Hematopoietic multipotent progenitor cell treated with erythropoietin and hydrocortisone succinate and interleukin-3 and kit ligand, for 4 days (in vitro differentiated cells): Measurements from ENCODE around the gene MAPKAP1.
A peak's percentile ranks its signal among the peaks of the same experiment; 100 is the strongest.

Experiments
- DNase-seq: peaks from one replicate; pipeline ENCODE4 v3.0.0-alpha.2; 2015

The MAPKAP1 gene

DNA sequence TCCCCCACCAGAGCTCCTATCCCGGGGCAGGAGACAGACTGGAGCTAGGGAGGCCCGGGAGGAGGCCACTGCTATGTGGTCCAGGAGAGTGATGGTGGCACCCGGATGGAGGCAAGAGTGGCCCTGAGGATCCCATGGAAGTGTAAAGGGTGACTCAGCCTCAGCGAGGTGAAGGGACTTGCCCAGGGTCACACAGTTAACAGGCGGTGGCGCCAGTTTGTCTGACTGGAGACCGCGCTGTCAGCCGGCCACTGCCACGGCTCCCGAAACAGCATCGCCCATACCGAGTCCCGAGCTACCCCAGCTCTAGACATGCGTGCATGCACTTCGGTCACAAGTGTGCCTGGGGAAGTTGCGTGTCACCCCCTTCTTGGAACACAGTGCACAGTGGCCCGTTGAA lies 279.5 kb downstream of the MAPKAP1 start:
- no peak for DNase-seq

DNA sequence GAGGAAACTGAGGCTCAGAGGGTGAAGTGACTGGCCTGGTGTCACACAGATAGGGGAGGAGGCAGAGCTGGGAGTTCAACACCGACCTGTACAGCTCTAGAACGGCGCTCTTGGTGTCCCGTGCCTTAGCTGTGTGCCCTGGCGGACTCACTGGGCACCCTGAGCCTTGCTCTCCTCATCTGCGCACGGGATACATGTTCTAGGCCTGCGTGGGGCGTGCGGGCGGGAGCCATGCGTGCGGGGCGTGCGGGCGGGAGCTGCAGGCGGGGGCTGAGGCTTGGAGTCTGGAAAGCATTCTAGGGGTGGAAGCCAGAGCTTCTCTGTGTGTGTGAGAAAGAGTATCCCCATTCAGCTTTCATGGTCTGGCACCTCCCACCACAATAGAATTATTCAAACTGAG lies 280.1 kb downstream of the MAPKAP1 start:
- DNase-seq: no peak

DNA sequence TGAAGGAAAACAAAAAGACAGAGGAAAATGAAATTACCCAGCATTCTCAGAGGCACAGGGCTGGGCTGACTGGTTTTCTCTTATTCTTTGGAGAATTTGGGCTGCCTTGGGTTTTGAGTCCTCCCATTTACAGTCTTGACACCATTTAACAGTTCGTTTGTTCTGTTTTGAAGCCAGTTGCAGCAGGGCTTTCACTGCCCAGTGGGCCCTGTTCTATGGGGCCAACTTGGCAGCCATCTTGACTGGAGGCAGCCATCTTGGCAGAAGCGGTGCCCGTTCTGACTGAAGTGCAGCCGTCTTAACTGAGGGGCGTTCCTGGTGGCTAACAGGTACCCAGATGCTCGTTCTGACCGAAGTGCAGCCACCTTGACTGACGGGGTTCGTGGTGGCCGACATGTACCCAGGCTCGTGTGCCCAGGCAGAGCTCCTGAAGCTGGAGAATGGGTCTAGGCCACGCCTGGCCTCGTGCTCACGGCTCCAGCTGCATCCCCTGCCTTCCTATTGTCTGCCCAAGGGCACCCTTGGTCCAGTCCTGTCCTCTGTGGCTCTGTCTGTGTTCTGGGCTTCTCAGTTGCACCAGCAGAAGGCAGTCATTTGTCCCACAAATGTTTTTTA lies 281.0 kb downstream of the MAPKAP1 start:
- no peak for DNase-seq

DNA sequence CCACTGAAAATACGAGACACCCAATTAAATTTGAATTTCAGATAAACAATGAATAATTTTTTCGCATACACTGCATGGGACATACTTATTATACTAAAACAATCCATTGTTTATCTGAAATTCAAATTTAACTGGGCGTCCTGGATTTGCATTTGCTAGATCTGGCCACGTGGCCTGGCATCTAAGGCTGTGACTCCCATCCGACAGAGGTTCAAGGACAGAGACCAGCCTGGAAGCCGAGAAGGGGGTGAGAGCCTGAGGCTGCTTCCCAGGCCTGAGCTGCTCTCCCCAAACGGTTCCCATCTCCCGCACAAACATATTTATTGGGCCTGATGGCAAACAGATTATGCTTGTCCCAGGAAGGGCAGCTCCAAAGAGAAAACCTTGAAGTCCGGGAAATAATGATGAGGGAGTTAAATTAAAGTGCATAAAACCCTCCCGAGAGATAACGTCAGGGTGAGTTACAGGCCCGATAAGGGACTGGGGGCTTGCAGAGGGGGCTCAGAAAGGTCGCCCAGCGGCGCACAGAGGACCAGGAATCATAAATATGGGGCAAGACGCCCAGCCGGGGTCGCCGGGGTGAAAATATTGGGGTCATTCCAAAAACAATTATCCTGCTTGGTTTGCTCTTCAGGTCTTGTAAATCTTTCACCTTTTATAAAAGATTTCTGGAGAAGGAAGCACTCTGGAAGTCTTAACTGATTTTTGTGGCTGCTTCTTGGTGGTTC lies 281.7 kb downstream of the MAPKAP1 start:
- no peak for DNase-seq

DNA sequence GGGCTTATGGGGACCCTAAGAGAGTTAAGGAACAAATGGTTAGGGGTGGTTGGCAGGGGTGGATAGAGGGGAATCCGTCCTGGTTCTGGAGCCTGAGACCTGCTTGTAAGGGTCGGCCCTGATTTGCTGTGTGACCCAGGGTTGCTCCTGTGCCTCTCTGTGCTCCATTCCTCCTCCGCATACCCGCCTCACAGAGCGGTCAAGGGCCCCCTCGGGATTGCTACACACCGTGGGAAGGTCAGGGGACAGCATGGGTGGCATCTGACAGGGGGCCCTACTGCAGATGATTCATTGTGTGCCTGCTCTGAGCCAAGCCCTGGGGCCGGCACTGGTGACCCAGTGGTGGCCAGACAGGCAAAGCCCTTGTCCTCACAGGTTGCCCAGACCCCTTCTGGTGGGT lies 283.0 kb downstream of the MAPKAP1 start:
- DNase-seq: no peak

DNA sequence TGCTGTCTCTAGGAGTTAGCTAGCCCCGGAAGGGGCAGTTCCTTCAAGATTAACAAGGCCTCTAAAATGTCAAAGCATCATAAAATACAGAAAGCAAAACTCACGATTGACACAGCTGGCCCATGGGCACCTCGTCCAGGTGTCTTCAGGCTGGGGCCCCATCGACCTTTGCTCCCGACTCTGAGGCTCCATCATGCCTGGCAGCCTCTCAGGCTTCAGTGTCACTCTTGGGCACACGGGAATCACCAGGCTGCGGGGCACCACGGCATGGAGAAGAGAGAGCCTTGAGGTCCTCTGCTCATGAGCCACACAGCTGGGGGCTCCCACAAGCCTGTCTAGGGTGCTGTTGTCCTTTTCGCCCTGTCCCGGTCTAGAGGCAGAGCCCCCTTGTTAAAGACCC lies 284.2 kb downstream of the MAPKAP1 start:
- DNase-seq: no peak

DNA sequence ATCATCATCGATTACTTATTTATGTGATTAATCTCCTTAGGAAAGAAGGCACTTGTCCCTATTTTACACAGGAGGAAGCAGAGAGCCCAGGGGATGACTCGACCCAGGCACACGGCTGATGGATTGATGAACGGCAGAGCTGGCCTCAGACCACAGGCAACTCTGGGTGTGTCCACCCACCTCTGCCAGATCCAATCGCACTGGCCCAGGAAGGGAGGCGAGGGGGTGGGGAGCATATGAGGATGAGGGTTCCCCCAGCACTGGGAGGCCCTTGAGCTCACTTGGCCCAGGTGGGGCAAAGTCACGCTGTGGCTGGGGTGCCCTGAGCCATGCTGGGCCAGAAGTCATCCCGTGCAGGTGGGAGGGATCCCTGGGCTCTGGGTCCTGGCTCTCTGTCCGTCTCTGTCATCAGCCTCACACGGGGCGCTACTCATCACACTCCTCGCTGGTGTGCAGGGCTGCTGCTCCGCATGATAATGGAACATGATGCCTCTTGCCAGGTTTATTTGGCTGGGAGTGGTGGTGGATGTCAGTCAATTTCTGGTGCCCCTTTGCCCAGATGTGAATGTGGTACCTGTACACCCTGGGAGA lies 285.3 kb downstream of the MAPKAP1 start:
- DNase-seq: no peak

DNA sequence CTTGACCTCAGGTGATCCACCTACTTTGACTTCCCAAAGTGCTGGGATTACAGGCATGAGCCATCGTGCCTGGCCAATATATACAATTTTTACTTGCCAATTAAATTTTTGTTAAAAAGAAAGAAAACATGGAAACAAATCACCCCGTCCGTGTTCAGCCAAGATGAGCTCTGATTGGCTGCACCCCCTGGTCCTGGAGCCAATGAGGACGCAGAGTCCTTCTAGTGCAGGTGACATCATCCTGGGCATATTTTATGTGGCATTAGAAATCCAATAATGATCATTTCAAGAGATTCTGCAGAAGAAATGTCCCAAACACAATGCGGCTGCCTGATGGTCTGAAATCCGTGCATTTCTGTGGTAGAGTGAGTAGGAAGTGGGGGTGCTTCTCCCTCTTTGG lies 285.8 kb downstream of the MAPKAP1 start:
- DNase-seq: no peak

DNA sequence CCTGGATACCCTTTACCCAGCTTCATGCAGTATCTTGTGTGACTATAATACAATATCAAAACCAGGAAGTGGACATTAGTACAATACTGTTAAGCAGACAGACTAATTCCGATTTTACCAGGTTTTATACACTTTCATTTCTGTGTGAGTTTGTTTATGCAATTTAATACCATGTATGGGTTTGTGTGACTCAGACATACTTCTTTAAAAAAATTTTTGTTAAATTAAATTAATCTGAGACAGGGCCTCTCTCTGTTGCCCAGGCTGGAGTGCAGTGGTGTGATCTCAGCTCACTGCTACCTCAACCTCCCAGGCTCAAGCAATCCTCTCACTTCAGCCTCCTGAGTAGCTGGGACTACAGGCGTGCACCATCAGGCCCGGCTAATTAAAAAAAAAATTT lies 288.6 kb downstream of the MAPKAP1 start:
- no peak for DNase-seq

DNA sequence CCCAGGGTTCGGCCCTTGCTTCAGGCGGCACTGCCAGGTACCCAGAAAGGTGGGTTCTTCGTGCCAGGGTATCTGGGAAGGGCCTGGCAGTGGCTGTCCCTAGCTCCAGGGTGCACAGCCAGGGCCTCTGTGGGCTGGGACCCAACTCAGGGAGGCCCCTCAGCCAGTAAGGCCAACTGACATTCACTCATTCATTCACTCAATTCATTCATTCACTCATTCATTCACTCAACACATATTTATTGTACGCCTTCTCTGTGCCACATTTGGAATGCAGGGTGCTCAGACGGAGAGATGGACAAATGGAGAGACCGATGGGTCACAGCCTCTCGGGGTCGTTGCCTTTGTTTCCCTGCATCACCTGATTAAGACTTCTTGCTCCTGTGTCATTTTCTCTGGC lies 290.5 kb downstream of the MAPKAP1 start:
- DNase-seq: no peak

DNA sequence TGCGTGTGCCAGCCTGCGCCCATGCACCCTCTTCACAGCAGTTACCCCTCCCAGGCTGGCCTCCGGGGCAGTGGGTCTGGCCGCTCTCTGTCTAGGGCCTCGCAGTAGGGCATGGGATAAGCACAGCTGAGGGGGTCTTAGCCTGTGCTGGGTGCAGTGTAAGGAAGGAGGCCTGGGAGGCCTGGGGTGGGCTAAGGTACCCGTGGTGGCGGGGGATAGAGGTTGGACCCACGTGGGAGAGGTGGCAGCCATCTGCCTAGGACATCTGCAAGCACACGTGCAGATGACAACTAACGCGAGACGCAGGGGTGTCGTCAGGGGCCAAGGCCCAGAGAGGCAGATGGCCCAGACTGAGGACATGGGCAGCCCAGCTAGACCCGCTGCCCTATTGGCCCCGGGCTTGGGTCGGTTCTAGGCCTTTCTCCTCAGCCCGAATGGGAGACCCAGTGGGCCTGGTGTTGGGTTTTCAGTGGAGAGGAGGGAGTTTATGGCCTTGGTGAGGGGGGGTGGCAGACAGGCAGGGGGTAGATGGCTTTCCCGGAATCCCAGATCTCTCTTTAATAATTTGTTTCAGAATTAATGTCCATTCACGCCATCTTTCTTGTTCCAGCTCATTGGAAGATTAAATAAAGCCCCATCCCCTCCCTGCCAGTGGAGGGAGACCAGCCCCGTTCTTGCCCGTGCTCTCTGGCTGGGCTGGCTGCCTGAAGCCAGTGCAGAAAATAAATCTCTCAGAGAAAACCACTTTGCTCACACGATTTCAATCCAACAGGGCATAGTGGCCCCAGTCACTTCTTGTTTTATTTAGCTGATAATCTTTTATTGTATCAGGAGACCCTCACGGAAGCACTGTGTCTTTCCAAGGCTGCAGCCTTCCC lies 291.2 kb downstream of the MAPKAP1 start:
- DNase-seq: no peak

DNA sequence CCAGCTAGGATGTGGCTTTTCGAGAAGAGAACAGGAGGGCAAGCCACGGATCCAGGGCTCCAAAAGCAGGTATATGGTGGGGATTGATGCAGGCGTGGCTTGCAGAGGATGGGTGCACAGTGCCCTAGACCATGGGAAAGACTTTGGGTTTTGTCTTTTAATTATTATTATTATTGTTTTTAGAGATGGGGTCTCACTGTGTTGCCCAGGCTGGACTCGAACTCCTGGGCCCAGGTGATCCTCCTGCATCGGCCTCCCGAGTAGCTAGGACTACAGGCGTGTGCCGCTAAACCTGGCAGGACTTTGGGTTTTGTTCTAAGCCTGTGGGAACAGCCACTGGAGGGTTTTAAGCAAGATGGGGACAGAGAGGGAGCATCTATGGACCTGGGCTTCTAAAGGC lies 293.4 kb downstream of the MAPKAP1 start:
- no peak for DNase-seq

DNA sequence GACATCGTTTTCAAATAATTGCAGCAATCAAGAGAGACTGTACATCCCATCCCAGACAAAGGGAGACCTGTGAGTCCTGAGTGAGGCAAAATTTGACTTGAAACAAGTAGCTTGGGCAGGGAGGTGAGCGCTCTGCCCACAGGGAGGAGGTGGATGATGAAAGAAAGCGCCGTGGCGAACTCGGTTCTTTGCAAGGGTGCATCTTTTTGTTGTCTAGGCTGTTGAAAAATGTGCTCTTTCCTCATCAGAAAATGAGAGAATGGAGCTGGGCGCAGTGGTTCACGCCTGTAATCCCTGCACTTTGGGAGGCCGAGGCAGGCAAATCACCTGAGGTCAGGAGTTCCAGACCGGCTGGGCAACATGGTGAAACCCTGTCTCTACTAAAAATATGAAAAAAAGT lies 294.8 kb downstream of the MAPKAP1 start:
- DNase-seq: no peak

DNA sequence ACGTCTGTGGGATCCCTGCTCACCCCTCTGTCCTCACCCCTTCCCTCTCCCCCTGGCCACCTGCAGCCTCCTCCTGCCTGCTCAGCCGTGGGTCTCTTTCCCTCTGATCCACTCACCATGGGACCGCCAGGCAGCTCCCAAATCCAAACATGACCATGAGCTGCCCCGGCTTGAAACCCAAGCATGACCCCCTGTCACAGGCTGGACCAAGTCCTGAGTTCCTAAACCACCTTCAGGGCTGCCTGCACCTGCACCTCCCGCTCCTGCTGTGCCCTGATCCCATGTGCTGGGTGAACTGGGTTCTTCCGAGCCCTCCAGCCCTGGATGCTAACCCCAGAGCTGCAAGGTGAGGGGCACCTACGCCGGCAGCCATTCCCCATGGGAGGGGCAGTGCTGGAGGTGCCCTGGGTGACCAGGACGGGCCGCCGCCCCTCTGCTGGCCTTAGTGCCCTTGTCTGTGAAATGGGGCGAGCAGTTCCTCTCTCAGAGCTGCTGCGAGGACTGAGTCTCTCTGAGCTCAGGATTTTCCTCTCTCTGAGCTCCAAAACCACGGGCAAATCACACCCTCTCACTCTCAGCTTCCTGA lies 295.7 kb downstream of the MAPKAP1 start:
- DNase-seq: no peak

DNA sequence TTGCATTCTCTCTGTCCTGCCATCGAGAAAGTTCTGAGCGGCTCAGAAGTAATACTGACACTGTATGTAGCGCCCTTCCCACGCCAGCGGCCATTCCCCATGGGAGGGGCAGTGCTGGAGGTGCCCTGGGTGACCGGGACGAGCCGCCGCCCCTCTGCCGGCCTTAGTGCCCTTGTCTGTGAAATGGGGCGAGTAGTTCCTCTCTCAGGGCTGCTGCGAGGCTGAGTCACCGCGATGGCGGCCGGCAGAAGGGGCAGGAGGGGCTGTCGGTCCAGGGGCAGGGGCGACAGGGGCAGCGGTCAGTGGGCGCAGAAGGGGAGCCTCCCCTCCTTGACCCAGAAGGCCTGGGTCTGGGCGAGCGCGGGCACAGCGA lies 296.5 kb downstream of the MAPKAP1 start:
- DNase-seq: no peak

DNA sequence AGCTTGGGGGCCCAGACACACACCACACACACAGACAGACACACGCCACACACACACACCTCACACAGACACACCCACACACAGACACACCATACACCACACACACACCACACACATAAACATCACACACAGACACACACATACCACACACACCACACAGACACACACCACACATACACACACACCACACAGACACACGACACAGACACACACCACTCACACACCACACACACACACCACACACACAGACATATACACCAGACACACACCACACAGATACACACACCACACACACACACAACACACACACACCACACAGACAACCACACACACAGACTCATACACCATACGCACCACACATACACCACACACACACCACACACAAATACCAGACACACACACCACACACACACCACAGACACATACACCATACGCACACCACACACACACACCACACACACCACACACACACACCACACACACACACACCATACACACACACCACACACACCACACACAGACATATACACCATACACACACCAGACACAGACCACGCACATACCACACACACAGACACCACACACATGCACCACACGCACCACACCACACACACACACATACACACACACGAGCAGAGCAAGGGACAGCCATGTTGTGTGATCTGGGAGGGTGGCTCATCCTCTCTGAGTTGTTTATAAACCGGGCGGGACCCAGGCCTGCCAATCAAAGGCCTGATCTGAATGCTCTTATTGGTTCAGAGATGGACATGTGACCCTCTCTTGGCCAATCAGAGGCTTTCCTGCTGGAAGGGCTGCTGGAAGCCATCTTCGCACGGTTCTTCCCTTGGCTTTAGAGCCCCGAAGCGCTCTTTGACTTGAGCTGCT lies 297.1 kb downstream of the MAPKAP1 start:
- DNase-seq: peak; percentile 82

DNA sequence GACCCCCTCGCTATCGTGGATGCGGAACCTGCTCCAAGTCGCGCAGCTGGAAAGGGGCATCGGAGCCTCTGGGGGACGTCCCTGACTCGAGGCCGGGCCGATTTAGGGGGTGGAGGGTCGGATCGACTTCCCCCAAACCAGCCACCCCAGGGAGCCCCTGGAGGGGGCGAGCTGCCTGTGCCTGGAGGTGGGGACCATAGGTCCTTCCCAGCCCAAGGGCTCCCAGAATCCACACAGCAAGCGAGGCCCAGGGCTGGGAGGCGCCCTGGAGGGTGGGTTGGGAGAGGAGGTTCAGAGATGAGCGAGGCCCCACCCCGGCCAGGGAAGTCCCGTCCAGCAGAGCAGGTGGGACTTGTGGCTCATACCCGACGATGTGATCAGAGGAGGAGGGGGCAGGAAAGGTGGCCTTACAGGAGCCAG lies 297.8 kb downstream of the MAPKAP1 start:
- DNase-seq: peak; percentile 33

DNA sequence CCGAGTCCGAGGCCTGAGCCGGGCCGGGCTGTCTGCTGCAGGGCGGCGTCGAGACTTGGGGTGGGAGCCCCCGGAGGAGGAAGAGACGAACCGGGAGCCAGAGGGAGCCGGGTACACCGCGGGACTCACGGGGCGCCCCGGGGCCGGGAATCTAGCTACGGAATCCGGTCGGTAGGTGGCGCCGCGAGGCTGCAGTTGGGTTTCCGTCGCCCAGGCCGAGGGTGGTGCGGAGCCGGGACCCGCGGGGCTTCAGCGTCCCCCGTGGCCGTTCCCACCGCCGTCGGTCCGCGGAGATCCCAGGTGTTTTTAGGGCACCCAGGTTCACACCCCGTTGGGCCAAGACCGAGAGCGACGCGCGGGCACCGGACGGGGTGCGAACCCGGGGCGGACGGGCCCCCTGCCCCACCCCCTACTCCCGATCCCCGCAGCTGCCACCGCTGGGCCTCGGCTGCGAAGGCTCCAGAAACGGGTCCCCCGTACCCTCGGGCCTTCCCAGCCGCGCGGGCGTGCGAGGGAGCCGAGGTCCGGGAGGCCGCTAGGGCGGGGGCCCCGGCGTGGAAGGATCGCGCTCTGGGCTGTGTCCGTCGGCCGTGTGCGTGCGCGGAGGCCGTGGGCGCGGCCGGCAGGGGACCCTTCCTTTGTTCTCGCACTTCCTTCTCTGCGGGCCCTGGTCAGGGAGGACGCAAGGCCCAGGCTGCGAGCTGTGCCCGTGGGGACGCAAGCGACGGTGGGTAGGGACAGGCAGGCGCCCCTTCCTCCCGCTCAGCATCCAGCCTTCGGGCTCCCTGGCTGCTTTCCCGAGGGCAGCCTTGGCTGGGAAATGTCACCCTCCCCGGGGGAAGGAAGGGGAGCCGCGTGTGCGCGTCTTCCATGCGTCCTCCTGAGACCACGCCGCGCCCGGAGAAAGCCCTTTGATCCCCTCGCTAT lies 298.8 kb downstream of the MAPKAP1 start:
- DNase-seq: peak; percentile 87

DNA sequence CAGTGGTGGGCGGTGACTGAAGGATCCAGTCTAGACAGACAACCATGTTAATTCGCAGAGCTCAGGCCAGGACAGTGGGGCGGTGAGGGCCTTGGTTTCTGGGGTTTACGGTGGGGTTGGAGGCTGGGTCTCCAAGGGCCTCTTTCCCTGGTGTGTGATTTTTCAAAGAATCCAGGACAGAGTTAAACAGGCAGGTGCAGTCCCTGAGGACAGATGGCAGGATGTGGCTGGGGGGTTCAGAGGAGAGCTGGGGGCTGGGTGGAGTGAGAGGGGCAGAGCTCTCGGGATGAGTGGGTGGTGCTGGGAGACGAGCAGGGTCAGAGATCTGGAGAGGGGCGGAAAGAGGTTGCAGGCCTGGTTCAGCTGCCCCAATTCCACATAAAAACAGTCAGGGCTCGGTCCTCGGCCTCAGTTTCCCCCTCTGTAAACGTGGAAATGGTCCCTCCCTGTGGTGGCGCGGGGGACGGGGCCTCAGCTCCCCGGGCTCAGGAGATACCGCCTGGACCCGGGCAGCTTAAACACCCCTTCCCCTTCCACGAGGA lies 299.5 kb downstream of the MAPKAP1 start:
- no peak for DNase-seq

DNA sequence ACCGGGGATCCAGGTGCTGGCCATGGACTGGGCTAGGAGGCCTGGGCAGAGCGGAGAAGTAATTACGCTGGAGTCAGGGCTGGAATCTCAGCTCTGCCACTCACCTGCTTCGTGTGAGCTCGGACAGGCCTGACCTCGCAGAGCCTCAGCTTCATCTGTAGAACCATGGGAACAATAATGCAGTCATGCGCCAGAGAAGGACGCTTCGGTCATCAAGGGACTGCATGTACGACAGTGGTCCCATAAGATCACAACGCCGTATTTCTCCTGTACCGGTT lies 300.3 kb downstream of the MAPKAP1 start:
- DNase-seq: no peak
